Inflammatory macrophage (primary cell): ENCODE results near the gene SPC25.

Source experiments
- DNase-seq, 2 donors: peaks; one replicate each; pipeline ENCODE4 v3.0.0-alpha.2; 2020 to 2022

Gene SPC25

GRCh38 chr2:168841445-168841844 lies 48.8 kb downstream of the SPC25 start:
- no peak for DNase-seq

- DNase-seq: no peak
Measured at GRCh38 chr2:168835969-168836368, 54.3 kb downstream of the SPC25 start.

- DNase-seq: no peak
Measured at GRCh38 chr2:168831662-168832061, 58.6 kb downstream of the SPC25 start.

GRCh38 chr2:168830958-168831357 lies 59.3 kb downstream of the SPC25 start:
- no peak for DNase-seq

- DNase-seq: no peak
Measured at GRCh38 chr2:168825126-168825525, 65.1 kb downstream of the SPC25 start.

- no peak for DNase-seq
Measured at GRCh38 chr2:168821992-168822391, 68.2 kb downstream of the SPC25 start.

GRCh38 chr2:168821577-168821976 lies 68.7 kb downstream of the SPC25 start:
- DNase-seq: no peak
